ENCODE results near the gene CERK. TPM values are rescaled to one million over a fixed set of nuclear protein-coding genes. Genes with fewer than 3 reads are reported as not detected.
A peak's percentile ranks its signal among the peaks of the same experiment; 100 is the strongest.

CERK gene
- total and polyA plus RNA-seq, 2 of the 13 experiments (the other 11 are each of a cell fraction or from before 2014, with no cell fraction given) = 40.3 to 41.9 TPM

DNA sequence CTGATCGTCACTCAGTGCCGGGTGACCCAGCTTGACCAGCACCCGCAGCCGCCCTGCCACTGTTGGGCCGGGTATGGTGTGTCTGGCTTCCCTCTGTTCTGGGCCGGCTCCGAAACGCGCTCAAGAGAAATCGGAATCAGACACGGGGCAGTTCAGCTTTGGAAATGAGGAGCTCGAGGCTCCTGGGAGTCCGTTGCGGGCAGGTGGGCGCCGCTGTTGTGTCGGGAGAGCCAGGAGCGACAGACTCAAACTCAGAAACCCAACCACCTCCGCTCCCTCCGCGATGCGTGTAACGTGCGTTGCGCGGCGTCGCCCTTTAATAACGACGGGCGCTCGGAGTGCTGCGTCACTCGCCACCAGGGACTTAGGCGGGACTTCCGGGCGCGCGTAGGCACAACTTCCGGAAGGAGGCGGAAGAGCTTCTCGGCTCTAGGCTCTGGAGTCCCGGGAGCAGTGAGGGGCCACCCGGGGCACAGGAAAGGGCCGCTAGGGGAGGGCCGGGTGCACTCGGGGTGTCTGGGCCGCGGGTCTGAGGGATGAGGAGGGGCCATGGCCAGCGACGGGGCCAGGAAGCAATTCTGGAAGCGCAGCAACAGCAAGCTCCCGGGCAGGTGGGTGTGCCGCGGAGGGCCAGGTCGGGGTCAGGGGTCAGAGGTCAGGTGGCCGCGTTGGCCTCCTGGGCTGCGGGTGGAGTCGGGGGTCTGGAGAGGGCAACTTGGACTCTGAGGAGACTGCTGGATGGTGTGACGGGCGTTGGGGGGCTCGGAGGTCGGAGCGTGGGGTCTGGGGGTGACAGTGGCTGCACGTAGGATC, 24.4 kb upstream of the CERK start, which contains the start of gene TBC1D22A (continued):
- TF ChIP-seq HDAC2 (CRISPR knock-in tag; IDR thresholded peaks at IDR 0.05) (peak; percentile 91), ZBTB8A (CRISPR knock-in tag; IDR thresholded peaks at IDR 0.05; ENCODE audit: borderline replicate concordance, low read depth) (no peak), JARID2 (CRISPR knock-in tag; IDR thresholded peaks at IDR 0.05; ENCODE audit: insufficient replicate concordance) (peak; percentile 54), ZNF670 (CRISPR knock-in tag; IDR thresholded peaks at IDR 0.05; ENCODE audit: borderline replicate concordance) (no peak; the same call in 1 of the 2 replicates), ZSCAN9 (CRISPR knock-in tag; IDR thresholded peaks at IDR 0.05; ENCODE audit: borderline replicate concordance) (peak; percentile 62; the same call in 1 of the 2 replicates), REXO4 (CRISPR knock-in tag; IDR thresholded peaks at IDR 0.05; ENCODE audit: borderline replicate concordance) (no peak), STAG1 (CRISPR knock-in tag; IDR thresholded peaks at IDR 0.05) (0 out of 2 replicates have a peak, but pooled peaks have one; percentile 26), NONO (IDR thresholded peaks at IDR 0.05) (no peak), NONO (CRISPR knock-in tag; conservative IDR thresholded peaks at IDR 0.05) (peak; percentile 97), SALL1 (CRISPR knock-in tag; IDR thresholded peaks at IDR 0.05) (peak; percentile 92), ZBTB7B (CRISPR knock-in tag; IDR thresholded peaks at IDR 0.05) (no peak), ZNF263 (CRISPR knock-in tag; IDR thresholded peaks at IDR 0.05) (peak; percentile 16; the same call in 1 of the 2 replicates), ZNF33B (CRISPR knock-in tag; IDR thresholded peaks at IDR 0.05) (peak; percentile 97; the same call in 1 of the 2 replicates), HHEX (CRISPR knock-in tag; IDR thresholded peaks at IDR 0.05) (no peak), HIVEP1 (CRISPR knock-in tag; IDR thresholded peaks at IDR 0.05) (peak; percentile 73), AGO2 (optimal IDR thresholded peaks at IDR 0.05; ENCODE audit: low read depth, low read length) (peak; percentile 76)
- TF ChIP-seq, protein P1, sequence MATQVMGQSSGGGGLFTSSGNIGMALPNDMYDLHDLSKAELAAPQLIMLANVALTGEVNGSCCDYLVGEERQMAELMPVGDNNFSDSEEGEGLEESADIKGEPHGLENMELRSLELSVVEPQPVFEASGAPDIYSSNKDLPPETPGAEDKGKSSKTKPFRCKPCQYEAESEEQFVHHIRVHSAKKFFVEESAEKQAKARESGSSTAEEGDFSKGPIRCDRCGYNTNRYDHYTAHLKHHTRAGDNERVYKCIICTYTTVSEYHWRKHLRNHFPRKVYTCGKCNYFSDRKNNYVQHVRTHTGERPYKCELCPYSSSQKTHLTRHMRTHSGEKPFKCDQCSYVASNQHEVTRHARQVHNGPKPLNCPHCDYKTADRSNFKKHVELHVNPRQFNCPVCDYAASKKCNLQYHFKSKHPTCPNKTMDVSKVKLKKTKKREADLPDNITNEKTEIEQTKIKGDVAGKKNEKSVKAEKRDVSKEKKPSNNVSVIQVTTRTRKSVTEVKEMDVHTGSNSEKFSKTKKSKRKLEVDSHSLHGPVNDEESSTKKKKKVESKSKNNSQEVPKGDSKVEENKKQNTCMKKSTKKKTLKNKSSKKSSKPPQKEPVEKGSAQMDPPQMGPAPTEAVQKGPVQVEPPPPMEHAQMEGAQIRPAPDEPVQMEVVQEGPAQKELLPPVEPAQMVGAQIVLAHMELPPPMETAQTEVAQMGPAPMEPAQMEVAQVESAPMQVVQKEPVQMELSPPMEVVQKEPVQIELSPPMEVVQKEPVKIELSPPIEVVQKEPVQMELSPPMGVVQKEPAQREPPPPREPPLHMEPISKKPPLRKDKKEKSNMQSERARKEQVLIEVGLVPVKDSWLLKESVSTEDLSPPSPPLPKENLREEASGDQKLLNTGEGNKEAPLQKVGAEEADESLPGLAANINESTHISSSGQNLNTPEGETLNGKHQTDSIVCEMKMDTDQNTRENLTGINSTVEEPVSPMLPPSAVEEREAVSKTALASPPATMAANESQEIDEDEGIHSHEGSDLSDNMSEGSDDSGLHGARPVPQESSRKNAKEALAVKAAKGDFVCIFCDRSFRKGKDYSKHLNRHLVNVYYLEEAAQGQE (IDR thresholded peaks at IDR 0.05; ENCODE audit: borderline replicate concordance in 1 of 2, low read depth in 1 of 2, low read length in 2 of 2) = peak in 1 of 2 experiments; percentile 49; a peak in 1 of 4 replicates
- TF ChIP-seq, protein P2, sequence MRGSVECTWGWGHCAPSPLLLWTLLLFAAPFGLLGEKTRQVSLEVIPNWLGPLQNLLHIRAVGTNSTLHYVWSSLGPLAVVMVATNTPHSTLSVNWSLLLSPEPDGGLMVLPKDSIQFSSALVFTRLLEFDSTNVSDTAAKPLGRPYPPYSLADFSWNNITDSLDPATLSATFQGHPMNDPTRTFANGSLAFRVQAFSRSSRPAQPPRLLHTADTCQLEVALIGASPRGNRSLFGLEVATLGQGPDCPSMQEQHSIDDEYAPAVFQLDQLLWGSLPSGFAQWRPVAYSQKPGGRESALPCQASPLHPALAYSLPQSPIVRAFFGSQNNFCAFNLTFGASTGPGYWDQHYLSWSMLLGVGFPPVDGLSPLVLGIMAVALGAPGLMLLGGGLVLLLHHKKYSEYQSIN (CRISPR knock-in tag; IDR thresholded peaks at IDR 0.05; ENCODE audit: borderline replicate concordance) = no peak
- TF ChIP-seq, protein P3, sequence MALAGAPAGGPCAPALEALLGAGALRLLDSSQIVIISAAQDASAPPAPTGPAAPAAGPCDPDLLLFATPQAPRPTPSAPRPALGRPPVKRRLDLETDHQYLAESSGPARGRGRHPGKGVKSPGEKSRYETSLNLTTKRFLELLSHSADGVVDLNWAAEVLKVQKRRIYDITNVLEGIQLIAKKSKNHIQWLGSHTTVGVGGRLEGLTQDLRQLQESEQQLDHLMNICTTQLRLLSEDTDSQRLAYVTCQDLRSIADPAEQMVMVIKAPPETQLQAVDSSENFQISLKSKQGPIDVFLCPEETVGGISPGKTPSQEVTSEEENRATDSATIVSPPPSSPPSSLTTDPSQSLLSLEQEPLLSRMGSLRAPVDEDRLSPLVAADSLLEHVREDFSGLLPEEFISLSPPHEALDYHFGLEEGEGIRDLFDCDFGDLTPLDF (CRISPR knock-in tag; IDR thresholded peaks at IDR 0.05) = peak; percentile 82
- TF ChIP-seq, protein P4, sequence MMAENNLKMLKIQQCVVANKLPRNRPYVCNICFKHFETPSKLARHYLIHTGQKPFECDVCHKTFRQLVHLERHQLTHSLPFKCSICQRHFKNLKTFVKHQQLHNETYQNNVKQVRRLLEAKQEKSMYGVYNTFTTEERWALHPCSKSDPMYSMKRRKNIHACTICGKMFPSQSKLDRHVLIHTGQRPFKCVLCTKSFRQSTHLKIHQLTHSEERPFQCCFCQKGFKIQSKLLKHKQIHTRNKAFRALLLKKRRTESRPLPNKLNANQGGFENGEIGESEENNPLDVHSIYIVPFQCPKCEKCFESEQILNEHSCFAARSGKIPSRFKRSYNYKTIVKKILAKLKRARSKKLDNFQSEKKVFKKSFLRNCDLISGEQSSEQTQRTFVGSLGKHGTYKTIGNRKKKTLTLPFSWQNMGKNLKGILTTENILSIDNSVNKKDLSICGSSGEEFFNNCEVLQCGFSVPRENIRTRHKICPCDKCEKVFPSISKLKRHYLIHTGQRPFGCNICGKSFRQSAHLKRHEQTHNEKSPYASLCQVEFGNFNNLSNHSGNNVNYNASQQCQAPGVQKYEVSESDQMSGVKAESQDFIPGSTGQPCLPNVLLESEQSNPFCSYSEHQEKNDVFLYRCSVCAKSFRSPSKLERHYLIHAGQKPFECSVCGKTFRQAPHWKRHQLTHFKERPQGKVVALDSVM (CRISPR knock-in tag; IDR thresholded peaks at IDR 0.05) = 0 out of 2 replicates have a peak, but pooled peaks have one; percentile 8

All from HepG2 (cell line).